H9 (cell line): ENCODE measurements around the gene ANKRD34A. TPM values are rescaled to one million over a fixed set of nuclear protein-coding genes. Genes with fewer than 3 reads are reported as not detected.

Experiments used
- DNase-seq: peaks from one replicate; pipeline ENCODE4 v3.0.0-alpha.2; 2017
- H2AFZ ChIP-seq: one replicate; pipeline ENCODE4 v1.6.1; 2013; ENCODE audit warnings: mild to moderate bottlenecking, low read length, control low read depth, moderate library complexity
- H2AK5ac ChIP-seq: 2 replicates; pipeline ENCODE4 v1.6.1; 2013; ENCODE audit warnings: low read length, control low read depth, mixed read lengths; ENCODE audit not compliant: insufficient read length
- H2BK120ac ChIP-seq: one replicate; pipeline ENCODE4 v1.6.1; 2013; ENCODE audit warnings: low read depth, mild to moderate bottlenecking, low read length, control low read depth, inconsistent platforms; ENCODE audit not compliant: poor library complexity, severe bottlenecking
- H2BK12ac ChIP-seq: 2 replicates; pipeline ENCODE4 v1.6.1; 2013; ENCODE audit warnings: low read length, control low read depth, mixed read lengths, low read depth; ENCODE audit not compliant: insufficient read length
- H2BK15ac ChIP-seq: 2 replicates; pipeline ENCODE4 v1.6.1; 2013; ENCODE audit warnings: low read depth, low read length, control low read depth
- H2BK20ac ChIP-seq: one replicate; pipeline ENCODE4 v1.6.1; 2013; ENCODE audit warnings: low read depth, mild to moderate bottlenecking, low read length, control low read depth, inconsistent platforms; ENCODE audit not compliant: poor library complexity, severe bottlenecking
- H2BK5ac ChIP-seq: 2 replicates; pipeline ENCODE4 v1.6.1; 2013; ENCODE audit warnings: low read length, control low read depth, mixed read lengths; ENCODE audit not compliant: insufficient read length
- H3K14ac ChIP-seq: 2 replicates; pipeline ENCODE4 v1.6.1; 2013; ENCODE audit warnings: low read length, control low read depth; ENCODE audit not compliant: insufficient read depth
- H3K18ac ChIP-seq: 2 replicates; pipeline ENCODE4 v1.6.1; 2013; ENCODE audit warnings: low read depth, mild to moderate bottlenecking, mixed read lengths, low read length, control low read depth; ENCODE audit not compliant: insufficient read length
- H3K23ac ChIP-seq: 2 replicates; pipeline ENCODE4 v1.6.1; 2013; ENCODE audit warnings: low read length, control low read depth, mixed read lengths, low read depth; ENCODE audit not compliant: insufficient read length
- H3K23me2 ChIP-seq: 2 replicates; pipeline ENCODE4 v1.6.1; 2013; ENCODE audit warnings: low read depth, mild to moderate bottlenecking, mixed read lengths, low read length, control low read depth; ENCODE audit not compliant: insufficient read length, poor library complexity, severe bottlenecking
- H3K27ac ChIP-seq: 2 replicates; pipeline ENCODE4 v1.5.1; 2013; ENCODE audit warnings: low read length, control low read depth, mixed read lengths, low read depth; ENCODE audit not compliant: insufficient read length
- H3K27me3 ChIP-seq: 2 replicates; pipeline ENCODE4 v1.6.1; 2013; ENCODE audit warnings: low read length, control low read depth, inconsistent platforms; ENCODE audit not compliant: insufficient read depth
- H3K4ac ChIP-seq: 2 replicates; pipeline ENCODE4 v1.6.1; 2013; ENCODE audit warnings: low read depth, mild to moderate bottlenecking, control low read depth, inconsistent platforms, low read length, moderate library complexity
- H3K4me1 ChIP-seq: 2 replicates; pipeline ENCODE4 v1.6.1; 2013; ENCODE audit warnings: low read length, control low read depth, inconsistent platforms; ENCODE audit not compliant: insufficient read depth
- H3K4me2 ChIP-seq: 2 replicates; pipeline ENCODE4 v1.6.1; 2013; ENCODE audit warnings: low read length, control low read depth, mixed read lengths; ENCODE audit not compliant: insufficient read length, insufficient read depth
- H3K56ac ChIP-seq: 2 replicates; pipeline ENCODE4 v1.6.1; 2013; ENCODE audit warnings: low read depth, mild to moderate bottlenecking, mixed read lengths, low read length, control low read depth; ENCODE audit not compliant: insufficient read length
- H3K79me1 ChIP-seq: 2 replicates; pipeline ENCODE4 v1.6.1; 2013; ENCODE audit warnings: low read depth, mild to moderate bottlenecking, moderate library complexity, low read length, control low read depth, inconsistent platforms; ENCODE audit not compliant: insufficient read depth, poor library complexity, severe bottlenecking
- H3K79me2 ChIP-seq: 2 replicates; pipeline ENCODE4 v1.6.1; 2013; ENCODE audit warnings: low read length, control low read depth, inconsistent platforms; ENCODE audit not compliant: insufficient read depth
- H3K9ac ChIP-seq: 2 replicates; pipeline ENCODE4 v1.6.1; 2013; ENCODE audit warnings: low read length, control low read depth, mixed read lengths; ENCODE audit not compliant: insufficient read length; ENCODE audit errors: extremely low read depth
- H3K9me3 ChIP-seq: one replicate; pipeline ENCODE4 v1.6.1; 2013; ENCODE audit warnings: low read depth, low read length, inconsistent platforms; ENCODE audit not compliant: control insufficient read depth
- H3T11ph ChIP-seq: one replicate; pipeline ENCODE4 v1.6.1; 2013; ENCODE audit warnings: mild to moderate bottlenecking, low read length, control low read depth, inconsistent platforms
- H4K20me1 ChIP-seq: one replicate; pipeline ENCODE4 v1.6.1; 2013; ENCODE audit not compliant: control insufficient read depth, insufficient read length, insufficient read depth
- H4K5ac ChIP-seq: 2 replicates; pipeline ENCODE4 v1.6.1; 2013; ENCODE audit warnings: low read depth, mild to moderate bottlenecking, mixed read lengths, low read length, control low read depth; ENCODE audit not compliant: insufficient read length
- H4K8ac ChIP-seq: replicated peaks from 2 replicates; pipeline ENCODE4 v1.6.1; 2013; ENCODE audit warnings: low read length, control low read depth, mixed read lengths, low read depth; ENCODE audit not compliant: insufficient read length
- H4K91ac ChIP-seq: 2 replicates; pipeline ENCODE4 v1.6.1; 2013; ENCODE audit warnings: low read depth, mild to moderate bottlenecking, moderate library complexity, mixed read lengths, low read length, control low read depth; ENCODE audit not compliant: insufficient read length
- H3K27ac Mint-ChIP-seq, 3 experiments: 2 replicates in 2 of 3; 3 replicates in 1 of 3; pipeline ENCODE4 v1.8.0; 2020 to 2021; ENCODE audit warnings: mixed read lengths in 3 of 3, mild to moderate bottlenecking in 1 of 3, moderate library complexity in 1 of 3
- H3K27me3 Mint-ChIP-seq: 2 replicates; pipeline ENCODE4 v1.8.0; 2021; ENCODE audit warnings: low read depth, mild to moderate bottlenecking, moderate library complexity, mixed read lengths
- H3K36me3 Mint-ChIP-seq, 3 experiments: 2 replicates in 2 of 3; 3 replicates in 1 of 3; pipeline ENCODE4 v1.8.0; 2020 to 2021; ENCODE audit warnings: low read depth in 3 of 3, mixed read lengths in 3 of 3; ENCODE audit not compliant: insufficient read depth in 1 of 3
- H3K4me1 Mint-ChIP-seq, 2 experiments: 2 replicates each; pipeline ENCODE4 v1.8.0; 2020; ENCODE audit warnings: mixed read lengths in 2 of 2
- H3K4me3 Mint-ChIP-seq, 2 experiments: 2 replicates in 1 of 2; 3 replicates in 1 of 2; pipeline ENCODE4 v1.8.0; 2020 to 2021; ENCODE audit warnings: mild to moderate bottlenecking in 2 of 2, mixed read lengths in 2 of 2, moderate library complexity in 1 of 2
- H3K9me3 Mint-ChIP-seq, 2 experiments: 2 replicates in 1 of 2; 3 replicates in 1 of 2; pipeline ENCODE4 v1.8.0; 2020; ENCODE audit warnings: mild to moderate bottlenecking in 2 of 2, mixed read lengths in 2 of 2, moderate library complexity in 1 of 2
- CTCF ChIP-seq: fragments of 200-600 bp; sonication (generic); conservative IDR thresholded peaks from 3 replicates; pipeline ENCODE4 v1.8.0; 2021; ENCODE audit warnings: antibody characterized with exemption, mild to moderate bottlenecking
- WGBS: extraction: QIAGEN DNeasy Blood & Tissue Kit; methylation state at CpG from one replicate; pipeline ENCODE4 v1.1.7; 2013; ENCODE audit warnings: missing lambda C conversion rate, low lambda C conversion rate, mixed read lengths; ENCODE audit not compliant: insufficient read length; ENCODE audit errors: extremely low coverage; 5-methylcytosine and 5-hydroxymethylcytosine counted together
- total RNA-seq: library from RNA; stranded (reverse); gene quantifications from 2 replicates; pipeline ENCODE4 v1.2.1, GENCODE V29; 2021

ANKRD34A gene
- total RNA-seq, 1 experiment from 2014 or later, result 0.39 TPM

DNA sequence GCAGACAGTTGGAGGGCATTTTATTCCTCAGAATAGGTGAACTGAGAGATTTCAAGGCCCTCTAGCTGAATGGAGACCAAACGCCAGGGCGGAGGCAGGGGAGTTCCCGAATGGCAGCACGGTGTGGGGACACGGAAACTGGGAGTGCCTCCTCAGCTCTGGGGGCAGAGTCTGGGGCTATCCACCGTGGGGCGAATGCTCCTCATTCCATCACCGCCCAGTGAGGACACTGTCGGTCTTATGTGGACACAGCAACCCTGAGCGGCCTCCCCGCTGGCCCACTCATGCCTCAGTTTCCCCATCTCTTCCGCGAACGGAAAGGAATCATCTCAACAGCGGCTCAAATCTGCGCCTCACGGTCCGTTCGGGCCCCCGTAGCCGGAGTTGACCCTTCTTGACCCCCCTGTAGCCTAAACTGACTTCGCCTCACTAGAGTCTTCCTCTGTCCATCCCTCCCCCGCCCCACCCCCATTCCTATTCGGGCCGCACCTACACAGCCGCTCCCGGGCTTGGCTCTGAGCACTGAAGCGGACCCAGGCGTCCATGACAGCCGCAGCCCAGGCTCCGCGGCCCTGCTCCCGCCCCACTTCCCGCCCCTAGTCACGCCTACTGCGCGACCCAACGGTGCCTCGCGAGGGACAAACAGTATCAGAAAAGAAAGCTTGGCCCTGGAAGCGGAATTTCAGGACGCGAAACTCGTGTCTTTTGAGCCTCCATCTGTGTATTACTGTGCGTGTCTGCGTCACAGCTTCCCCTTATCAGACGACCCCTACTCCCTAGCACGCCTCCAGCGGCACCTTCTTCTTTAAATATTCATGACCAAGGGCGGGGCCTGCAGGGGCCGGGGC lies 46.0 kb downstream of the ANKRD34A start, which contains the start of gene PEX11B:
Gene PEX11B, minus strand, starts transcription at position 574 of the 848 bp plus-strand sequence. Its CDS starts 29 bp downstream, at position 545.
- Histone ChIP-seq H2AFZ (peak within 1 kb of the TSS; percentile 48), H3K27ac (no peak within 1 kb of the TSS), H3K18ac (peak within 1 kb of the TSS; percentile 66), H3K56ac (peak within 1 kb of the TSS; percentile 60), H2BK5ac (no peak within 1 kb of the TSS), H3K4me1 (no peaks in the 10 kb centered on the region), H2BK120ac (no peak within 1 kb of the TSS), H2BK15ac (0 out of 2 replicates have a peak within 1 kb of the TSS, but pooled peaks have one; percentile 4), H3K4ac (no peak within 1 kb of the TSS), H3K4me2 (peak within 1 kb of the TSS; percentile 96), H3K23me2 (peaks cover 10% of the 10 kb centered on the region), H4K91ac (no peak within 1 kb of the TSS), H4K8ac (no peak within 1 kb of the TSS), H3K9ac (peak within 1 kb of the TSS; percentile 87), H4K20me1 (no peaks in the 10 kb centered on the region), H3K23ac (no peak within 1 kb of the TSS), H3K27me3 (no peaks in the 10 kb centered on the region), H3K14ac (peak within 1 kb of the TSS; percentile 67), H2BK20ac (no peak within 1 kb of the TSS), H3T11ph (no peak within 1 kb of the TSS), H2BK12ac (peak within 1 kb of the TSS; percentile 15), H3K79me2 (no peaks in the 10 kb centered on the region), H3K9me3 (no peaks in the 10 kb centered on the region), H2AK5ac (no peak within 1 kb of the TSS), H3K79me1 (no peaks in the 10 kb centered on the region), H4K5ac (no peak within 1 kb of the TSS)
- no peak for TF ChIP-seq CTCF
- WGBS, result no CpG with 5 or more reads among the region's 51 CpGs
- Mint-ChIP-seq H3K4me1 (peaks cover 16 to 17% of the 10 kb centered on the region in 2 experiments), H3K4me3 (peak within 1 kb of the TSS; percentile 88 to 94), H3K27me3 (no peaks in the 10 kb centered on the region), H3K9me3 (no peaks in the 10 kb centered on the region), H3K36me3 (peaks cover 2 to 13% (median 12%) of the 10 kb centered on the region in 3 experiments; a peak in 6 of 7 replicates), H3K27ac (peak within 1 kb of the TSS in 2 of 3 experiments; percentile 68 to 92; a peak in 3 of 7 replicates)
- peak; percentile 88 for DNase-seq
